HG03095 (cell line): ENCODE measurements around the gene NRN1.
"Not testable (repeated sequence)": the region's sequence is repeated elsewhere in the genome, so short reads cannot be mapped to it uniquely, and the experiment has no call there.

Source experiments
- ATAC-seq: cut with Tn5 transposase; IDR thresholded peaks from one replicate; pipeline ENCODE4 v1.9.1; 2021; ENCODE audit warnings: moderate library complexity; ENCODE audit not compliant: unreplicated experiment

NRN1 gene

GRCh38 chr6:6006428-6007365, at the start of gene NRN1:
Gene NRN1 (minus strand): TSS chr6:6006925. CDS start chr6:6006749, 176 bp downstream.
- no peak for ATAC-seq

GRCh38 chr6:6052216-6052615, 45.5 kb upstream of the NRN1 start:
- no peak for ATAC-seq

GRCh38 chr6:6046716-6047115, 40.0 kb upstream of the NRN1 start:
- no peak for ATAC-seq

GRCh38 chr6:6039946-6040509, 33.3 kb upstream of the NRN1 start:
- ATAC-seq: no peak

- ATAC-seq: no peak
These were observed 30.5 kb upstream of the NRN1 start for GRCh38 chr6:6037179-6037578.

GRCh38 chr6:6033858-6034257, 27.1 kb upstream of the NRN1 start:
- no peak for ATAC-seq

GRCh38 chr6:6026513-6027205, 19.9 kb upstream of the NRN1 start:
- no peak for ATAC-seq

GRCh38 chr6:6025736-6026135, 19.0 kb upstream of the NRN1 start:
- ATAC-seq: no peak

GRCh38 chr6:6024220-6024619, 17.5 kb upstream of the NRN1 start:
- ATAC-seq: no peak

GRCh38 chr6:6022841-6023240, 16.1 kb upstream of the NRN1 start:
- not testable (repeated sequence) for ATAC-seq

GRCh38 chr6:6008648-6009421, 2.1 kb upstream of the NRN1 start:
- peak; percentile 69 for ATAC-seq

- no peak for ATAC-seq
These were observed 1.4 kb upstream of the NRN1 start for GRCh38 chr6:6008089-6008647.

GRCh38 chr6:6007366-6008088, 802 bp upstream of the NRN1 start:
- peak; percentile 32 for ATAC-seq

GRCh38 chr6:6006006-6006427, 708 bp downstream of the NRN1 start:
- ATAC-seq: no peak

- ATAC-seq: no peak
These were observed 1.4 kb downstream of the NRN1 start for GRCh38 chr6:6005051-6006005.

GRCh38 chr6:6004390-6004995, 2.2 kb downstream of the NRN1 start:
- ATAC-seq: no peak

- no peak for ATAC-seq
These were observed 2.9 kb downstream of the NRN1 start for GRCh38 chr6:6003621-6004366.
